Measurements from ENCODE around the gene ZIC4.

The ZIC4 gene

GRCh38 chr3:147368561-147369221 lies 37.7 kb downstream of the ZIC4 start:
- no peak for DNase-seq

GRCh38 chr3:147368151-147368550 lies 38.2 kb downstream of the ZIC4 start:
- DNase-seq, result no peak

GRCh38 chr3:147367676-147368075 lies 38.7 kb downstream of the ZIC4 start:
- no peak for DNase-seq

GRCh38 chr3:147365196-147366115 lies 40.9 kb downstream of the ZIC4 start:
- no peak for DNase-seq

- DNase-seq, result no peak
Observed at GRCh38 chr3:147364771-147365170, 41.6 kb downstream of the ZIC4 start.

GRCh38 chr3:147361454-147362420 lies 44.6 kb downstream of the ZIC4 start:
- DNase-seq, result peak; percentile 36

GRCh38 chr3:147360646-147361453 lies 45.5 kb downstream of the ZIC4 start:
- DNase-seq, result no peak

GRCh38 chr3:147360051-147360439 lies 46.3 kb downstream of the ZIC4 start:
- DNase-seq, result no peak

GRCh38 chr3:147359177-147360050 lies 46.9 kb downstream of the ZIC4 start:
- DNase-seq, result no peak

- DNase-seq, result no peak
Observed at GRCh38 chr3:147358144-147358992, 48.0 kb downstream of the ZIC4 start.

- DNase-seq, result peak; percentile 31
Observed at GRCh38 chr3:147356909-147357900, 49.1 kb downstream of the ZIC4 start.

GRCh38 chr3:147356145-147356908 lies 50.0 kb downstream of the ZIC4 start:
- no peak for DNase-seq

GRCh38 chr3:147355753-147356090 lies 50.6 kb downstream of the ZIC4 start:
- DNase-seq, result no peak

GRCh38 chr3:147355084-147355752 lies 51.1 kb downstream of the ZIC4 start:
- DNase-seq, result no peak

GRCh38 chr3:147354623-147355022 lies 51.7 kb downstream of the ZIC4 start:
- DNase-seq, result no peak

- DNase-seq, result no peak
Observed at GRCh38 chr3:147351301-147351700, 55.0 kb downstream of the ZIC4 start.

GRCh38 chr3:147348976-147349375 lies 57.4 kb downstream of the ZIC4 start:
- no peak for DNase-seq

GRCh38 chr3:147343926-147344325 lies 62.4 kb downstream of the ZIC4 start:
- no peak for DNase-seq
